Trophoblast cell (in vitro differentiated cells and primary cell): ENCODE measurements around the gene ETV6.

Experiments
- DNase-seq, 2 donors: peaks; one replicate each; pipeline ENCODE4 v3.0.0-alpha.2; 2016
- H2AFZ ChIP-seq: 2 replicates; pipeline ENCODE4 v1.6.1; 2013; ENCODE audit warnings: low read length, moderate library complexity, mild to moderate bottlenecking; ENCODE audit not compliant: insufficient read depth, poor library complexity
- H2AK5ac ChIP-seq: 2 replicates; pipeline ENCODE4 v1.6.1; 2013; ENCODE audit warnings: mild to moderate bottlenecking, low read length
- H2BK120ac ChIP-seq: 2 replicates; pipeline ENCODE4 v1.6.1; 2013; ENCODE audit warnings: low read length, mild to moderate bottlenecking, moderate library complexity; ENCODE audit not compliant: insufficient read depth, poor library complexity
- H2BK12ac ChIP-seq: 2 replicates; pipeline ENCODE4 v1.6.1; 2013; ENCODE audit warnings: mild to moderate bottlenecking, low read length, moderate library complexity
- H2BK5ac ChIP-seq: 2 replicates; pipeline ENCODE4 v1.6.1; 2013; ENCODE audit warnings: low read length, low read depth, moderate library complexity, mild to moderate bottlenecking; ENCODE audit not compliant: poor library complexity
- H3K14ac ChIP-seq: 2 replicates; pipeline ENCODE4 v1.6.1; 2013; ENCODE audit warnings: mild to moderate bottlenecking, low read length
- H3K18ac ChIP-seq: 2 replicates; pipeline ENCODE4 v1.6.1; 2013; ENCODE audit warnings: mild to moderate bottlenecking, low read length
- H3K23ac ChIP-seq: 2 replicates; pipeline ENCODE4 v1.6.1; 2013; ENCODE audit warnings: low read length
- H3K27ac ChIP-seq: 2 replicates; pipeline ENCODE4 v1.5.1; 2013; ENCODE audit warnings: low read depth, mild to moderate bottlenecking, inconsistent platforms, low read length, moderate library complexity
- H3K27me3 ChIP-seq: 2 replicates; pipeline ENCODE4 v1.6.1; 2013; ENCODE audit warnings: inconsistent platforms, mild to moderate bottlenecking, low read length, moderate library complexity; ENCODE audit not compliant: insufficient read depth
- H3K36me3 ChIP-seq, 2 experiments: 1 replicate in 1 of 2; 2 replicates in 1 of 2; pipeline ENCODE4 v1.6.1; 2013; ENCODE audit warnings: low read length in 2 of 2, mild to moderate bottlenecking in 2 of 2, moderate library complexity in 1 of 2; ENCODE audit not compliant: insufficient read depth in 2 of 2, control insufficient read depth in 1 of 2
- H3K4ac ChIP-seq: 2 replicates; pipeline ENCODE4 v1.6.1; 2013; ENCODE audit warnings: low read depth, mild to moderate bottlenecking, low read length, moderate library complexity
- H3K4me1 ChIP-seq, 2 experiments: 1 replicate in 1 of 2; 2 replicates in 1 of 2; pipeline ENCODE4 v1.6.1; 2013; ENCODE audit warnings: low read length in 2 of 2, mild to moderate bottlenecking in 2 of 2, moderate library complexity in 1 of 2; ENCODE audit not compliant: insufficient read depth in 2 of 2, control insufficient read depth in 1 of 2
- H3K4me2 ChIP-seq: 2 replicates; pipeline ENCODE4 v1.6.1; 2013; ENCODE audit warnings: inconsistent platforms, mild to moderate bottlenecking, low read length, moderate library complexity
- H3K4me3 ChIP-seq: 2 replicates; pipeline ENCODE4 v1.5.1; 2013; ENCODE audit warnings: mild to moderate bottlenecking, low read depth, low read length, inconsistent platforms
- H3K79me1 ChIP-seq: one replicate; pipeline ENCODE4 v1.6.1; 2013; ENCODE audit warnings: low read length
- H3K79me2 ChIP-seq: 2 replicates; pipeline ENCODE4 v1.6.1; 2013; ENCODE audit warnings: low read length, mild to moderate bottlenecking; ENCODE audit not compliant: control insufficient read depth, insufficient read depth, poor library complexity
- H3K9ac ChIP-seq: 2 replicates; pipeline ENCODE4 v1.6.1; 2013; ENCODE audit warnings: mild to moderate bottlenecking, low read length
- H3K9me3 ChIP-seq: 2 replicates; pipeline ENCODE4 v1.6.1; 2013; ENCODE audit warnings: low read depth, mild to moderate bottlenecking, control low read depth, inconsistent platforms, low read length; ENCODE audit not compliant: insufficient read depth
- H4K12ac ChIP-seq: 2 replicates; pipeline ENCODE4 v1.6.1; 2013; ENCODE audit warnings: low read depth, mild to moderate bottlenecking, low read length, moderate library complexity
- H4K8ac ChIP-seq: 2 replicates; pipeline ENCODE4 v1.6.1; 2013; ENCODE audit warnings: low read depth, mild to moderate bottlenecking, low read length, moderate library complexity
- H4K91ac ChIP-seq: one replicate; pipeline ENCODE4 v1.6.1; 2013; ENCODE audit warnings: low read depth, mild to moderate bottlenecking, low read length, moderate library complexity
- WGBS: extraction: QIAGEN DNeasy Blood & Tissue Kit; methylation state at CpG from one replicate; pipeline ENCODE4 v1.1.7; 2013; ENCODE audit warnings: missing lambda C conversion rate; ENCODE audit not compliant: insufficient read length, insufficient coverage; ENCODE audit errors: extremely low coverage; 5-methylcytosine and 5-hydroxymethylcytosine counted together

ETV6 gene

DNA sequence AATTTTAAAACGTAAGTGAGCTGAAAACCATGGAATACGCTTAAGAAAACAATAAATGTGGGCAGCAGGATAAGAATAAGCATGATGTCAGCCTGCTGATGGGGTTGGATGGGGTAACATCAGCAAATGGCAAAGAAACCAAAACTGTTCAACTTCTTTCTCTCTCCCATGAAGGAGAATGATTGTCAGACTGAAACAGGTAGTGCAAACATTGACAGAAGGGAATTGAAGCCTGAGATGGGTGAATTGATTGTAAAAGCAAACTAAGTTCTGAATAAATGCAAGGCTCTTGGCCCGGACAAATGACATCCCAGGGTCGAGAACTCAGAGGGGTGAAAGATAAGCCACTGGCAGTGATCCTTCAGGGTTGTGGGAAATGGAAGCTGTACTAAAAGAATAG, 182.6 kb downstream of the ETV6 start:
- Histone ChIP-seq H3K4me3 (no peak overlapping the region), H3K18ac (no peak overlapping the region), H4K91ac (no peak overlapping the region), H3K9me3 (no peaks in the 10 kb centered on the region), H3K4me1 (peaks cover 4 to 6% of the 10 kb centered on the region in 2 experiments), H2BK12ac (no peak overlapping the region), H3K14ac (no peak overlapping the region), H3K27ac (no peak overlapping the region), H3K4me2 (no peak overlapping the region), H4K8ac (no peak overlapping the region), H3K79me2 (no peaks in the 10 kb centered on the region), H3K79me1 (no peaks in the 10 kb centered on the region), H3K27me3 (no peaks in the 10 kb centered on the region), H2AFZ (no peak overlapping the region), H3K36me3 (peaks cover 0 to 3% of the 10 kb centered on the region in 2 experiments), H3K23ac (no peak overlapping the region), H2BK120ac (no peak overlapping the region), H2BK5ac (no peak overlapping the region), H3K9ac (no peak overlapping the region), H4K12ac (no peak overlapping the region), H2AK5ac (no peak overlapping the region), H3K4ac (no peak overlapping the region)
- no peak for DNase-seq
- WGBS, result no CpG with 5 or more reads among the region's 4 CpGs

- DNase-seq, result no peak
- Histone ChIP-seq H3K9ac (no peak overlapping the region), H2BK5ac (no peak overlapping the region), H3K36me3 (peaks cover 0 to 3% of the 10 kb centered on the region in 2 experiments), H2BK12ac (no peak overlapping the region), H4K12ac (no peak overlapping the region), H3K79me2 (no peaks in the 10 kb centered on the region), H3K79me1 (no peaks in the 10 kb centered on the region), H3K4ac (no peak overlapping the region), H3K4me3 (no peak overlapping the region), H2AFZ (no peak overlapping the region), H3K27me3 (no peaks in the 10 kb centered on the region), H3K4me1 (no peaks in the 10 kb centered on the region), H3K23ac (peak overlapping the region; percentile 44), H2BK120ac (no peak overlapping the region), H4K91ac (no peak overlapping the region), H3K18ac (no peak overlapping the region), H2AK5ac (no peak overlapping the region), H3K4me2 (no peak overlapping the region), H3K14ac (no peak overlapping the region), H3K27ac (no peak overlapping the region), H3K9me3 (no peaks in the 10 kb centered on the region), H4K8ac (no peak overlapping the region)
- WGBS, result no CpG with 5 or more reads among the region's 4 CpGs
These were observed 183.9 kb downstream of the ETV6 start for GRCh38 chr12:11833174-11833895.

DNA sequence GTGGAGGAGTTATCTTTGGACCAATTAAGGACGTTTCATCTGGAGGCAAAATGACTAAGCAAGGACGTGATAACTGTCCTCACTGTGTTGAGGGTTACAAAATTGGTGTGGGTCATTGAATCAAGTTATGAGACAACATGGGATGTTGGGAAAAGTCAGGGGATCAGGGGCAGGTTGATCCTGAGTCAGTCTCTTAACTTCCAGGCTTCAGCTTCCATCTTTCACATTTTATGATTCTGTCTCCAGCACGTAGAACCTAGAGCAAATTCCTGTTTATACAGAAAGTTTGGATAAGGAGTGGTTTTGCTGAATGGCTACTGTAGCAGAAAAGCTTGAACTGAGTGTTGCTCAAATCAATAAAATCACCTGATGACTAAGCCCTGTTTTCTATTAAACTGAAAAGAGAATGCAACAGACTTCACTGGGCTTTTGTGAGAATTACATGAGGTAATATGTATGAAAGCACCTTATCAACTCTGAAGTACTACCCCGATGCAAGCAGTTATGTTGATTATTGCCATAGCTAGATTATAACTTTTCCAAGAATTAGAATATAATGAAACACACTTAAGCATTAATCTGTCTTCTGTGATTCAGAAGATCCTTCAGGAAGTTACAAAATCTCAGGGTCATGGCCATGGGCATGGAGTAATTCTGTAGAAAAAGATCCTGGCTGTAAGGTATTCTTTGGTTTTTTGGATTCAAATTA, 184.8 kb downstream of the ETV6 start:
- no peak overlapping the region for H2BK120ac ChIP-seq
- WGBS, result no CpG with 5 or more reads among the region's 4 CpGs
- H3K14ac ChIP-seq, result no peak overlapping the region
- H2BK5ac ChIP-seq, result no peak overlapping the region
- H3K18ac ChIP-seq, result no peak overlapping the region
- H4K8ac ChIP-seq, result no peak overlapping the region
- peaks cover 0 to under 1% of the 10 kb centered on the region in 2 experiments for H3K36me3 ChIP-seq
- H3K4me2 ChIP-seq, result no peak overlapping the region
- H3K4me1 ChIP-seq, result no peaks in the 10 kb centered on the region
- H3K79me1 ChIP-seq, result no peaks in the 10 kb centered on the region
- no peak overlapping the region for H3K9ac ChIP-seq
- H2AFZ ChIP-seq, result no peak overlapping the region
- H3K9me3 ChIP-seq, result no peaks in the 10 kb centered on the region
- H4K12ac ChIP-seq, result no peak overlapping the region
- no peaks in the 10 kb centered on the region for H3K27me3 ChIP-seq
- no peak overlapping the region for H2BK12ac ChIP-seq
- H3K23ac ChIP-seq, result no peak overlapping the region
- H4K91ac ChIP-seq, result no peak overlapping the region
- H3K27ac ChIP-seq, result no peak overlapping the region
- no peak overlapping the region for H3K4me3 ChIP-seq
- no peak overlapping the region for H2AK5ac ChIP-seq
- H3K4ac ChIP-seq, result no peak overlapping the region
- no peak for DNase-seq
- no peaks in the 10 kb centered on the region for H3K79me2 ChIP-seq

DNA sequence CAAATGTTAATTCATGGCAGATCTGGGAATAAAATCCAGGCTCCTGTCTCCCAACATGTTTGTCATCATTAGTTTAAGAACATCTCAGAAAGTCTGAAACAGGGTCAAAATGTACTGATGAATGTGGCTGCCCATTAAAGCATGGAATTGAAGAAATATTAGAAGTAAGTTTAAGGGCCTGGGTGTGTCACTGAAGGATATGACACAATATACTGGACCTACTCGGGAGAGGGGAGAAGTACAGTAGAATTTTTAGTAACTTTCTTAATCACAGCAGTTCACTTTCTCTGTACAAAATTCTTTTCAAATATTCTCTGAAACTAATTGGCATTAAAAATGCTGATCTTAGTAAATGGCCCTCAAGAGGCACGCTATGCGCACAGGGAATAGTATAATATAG, 185.5 kb downstream of the ETV6 start:
- WGBS, result no CpG with 5 or more reads among the region's 3 CpGs
- H3K36me3 ChIP-seq, result no peaks in the 10 kb centered on the region
- H2BK5ac ChIP-seq, result no peak overlapping the region

More for the DNA sequence above, 185.5 kb downstream of the ETV6 start:
- no peak overlapping the region for H3K23ac ChIP-seq
- H3K79me1 ChIP-seq, result no peaks in the 10 kb centered on the region
- H3K4me2 ChIP-seq, result no peak overlapping the region
- no peak overlapping the region for H3K14ac ChIP-seq
- H2BK120ac ChIP-seq, result no peak overlapping the region
- no peak overlapping the region for H3K18ac ChIP-seq
- no peaks in the 10 kb centered on the region for H3K79me2 ChIP-seq
- no peak for DNase-seq
- no peak overlapping the region for H2AFZ ChIP-seq
- H2BK12ac ChIP-seq, result no peak overlapping the region
- H4K12ac ChIP-seq, result no peak overlapping the region
- no peak overlapping the region for H2AK5ac ChIP-seq
- H4K8ac ChIP-seq, result no peak overlapping the region
- H3K27me3 ChIP-seq, result no peaks in the 10 kb centered on the region
- no peaks in the 10 kb centered on the region for H3K4me1 ChIP-seq
- H3K9me3 ChIP-seq, result no peaks in the 10 kb centered on the region
- no peak overlapping the region for H3K9ac ChIP-seq
- H3K27ac ChIP-seq, result no peak overlapping the region
- no peak overlapping the region for H4K91ac ChIP-seq
- no peak overlapping the region for H3K4me3 ChIP-seq
- no peak overlapping the region for H3K4ac ChIP-seq
